Gastrocnemius medialis (tissue), 4 donors: ENCODE data around the gene ZFP36. TPM values are rescaled to one million over a fixed set of nuclear protein-coding genes. Genes with fewer than 3 reads are reported as not detected.

Source experiments
- ATAC-seq, 2 donors: fragments of 150-250 bp; one replicate each; pipeline ENCODE4 v1.9.1; 2016
- DNase-seq, 2 donors: peaks; one replicate each; pipeline ENCODE4 v3.0.0-alpha.2; 2019
- H3K27ac ChIP-seq, 4 donors: fragments of 200-600 bp; sonication (generic); 1 replicate in 1 of 4; 2 replicates in 3 of 4; pipeline ENCODE4 v1.5.1; 2016 to 2018; ENCODE audit warnings: mild to moderate bottlenecking in 2 of 4, moderate library complexity in 1 of 4
- H3K27me3 ChIP-seq, 3 donors: fragments of 200-600 bp; sonication (generic) in 2 of 3; 1 replicate in 1 of 3; 2 replicates in 2 of 3; pipeline versions ENCODE4 v1.5.1 to v1.6.0; 2016 to 2019; ENCODE audit warnings: mild to moderate bottlenecking in 1 of 3, moderate library complexity in 1 of 3
- H3K36me3 ChIP-seq, 2 donors: fragments of 200-600 bp; sonication (generic) in 1 of 2; one replicate each; pipeline ENCODE4 v1.5.1; 2017 to 2018
- H3K4me1 ChIP-seq, 2 donors: fragments of 200-600 bp; sonication (generic) in 1 of 2; one replicate each; pipeline ENCODE4 v1.5.1; 2016 to 2017; ENCODE audit warnings: mild to moderate bottlenecking in 2 of 2
- H3K4me3 ChIP-seq, 4 donors: fragments of 200-600 bp; sonication (generic) in 3 of 4; 1 replicate in 1 of 4; 2 replicates in 3 of 4; pipeline ENCODE4 v1.5.1; 2016 to 2019; ENCODE audit warnings: mild to moderate bottlenecking in 2 of 4
- H3K9me3 ChIP-seq, 3 donors: fragments of 200-600 bp; sonication (generic) in 2 of 3; 1 replicate in 1 of 3; 2 replicates in 2 of 3; pipeline ENCODE4 v1.5.1; 2016 to 2019
- CTCF ChIP-seq, 5 experiments: fragments of 450-650 bp in 3 of 5; fragments of 200-600 bp in 2 of 5; sonication (generic) in 2 of 5; IDR thresholded peaks in 4 of 5; conservative IDR thresholded peaks in 1 of 5; 1 replicate in 4 of 5; 2 replicates in 1 of 5; pipeline ENCODE4 v1.5.1; 2016 to 2019; ENCODE audit warnings: antibody characterized with exemption in 5 of 5, mild to moderate bottlenecking in 3 of 5, moderate library complexity in 3 of 5
- POLR2A ChIP-seq, 2 donors: fragments of 450-650 bp; IDR thresholded peaks; one replicate each; pipeline ENCODE4 v1.6.1; 2017; ENCODE audit warnings: antibody characterized with exemption in 2 of 2, mild to moderate bottlenecking in 2 of 2, moderate library complexity in 2 of 2
- in situ Hi-C, 4 donors: fragments of 200-750 bp; cut with MboI; loops; one replicate each; pipeline versions ENCODE4 v1.15.0 to v1.8.0; 2017; ENCODE audit warnings: low sequenced_read_pairs in 4 of 4
- intact Hi-C: fragments of 100-400 bp; cut with DNase I; formaldehyde crosslinking; loops from one replicate; pipeline ENCODE4 v1.15.1; 2023; ENCODE audit warnings: low total_unique reads
- total RNA-seq, 4 donors: library from RNA; depleted of rRNA; stranded (reverse); fragments of >200 nt; gene quantifications; one replicate each; pipeline versions ENCODE4 v1.1.0 to v1.2.3, GENCODE V29; 2016

ZFP36 gene
- total RNA-seq, 4 donors from 2014 or later = 72.2 to 202 (median 132) TPM

GRCh38 chr19:39430675-39431593 lies 24.3 kb downstream of the ZFP36 start:
- no peak for DNase-seq
- TF ChIP-seq CTCF (IDR thresholded peaks at IDR 0.05 in 4 of 5, conservative IDR thresholded peaks at IDR 0.05 in 1 of 5) (no peak), POLR2A (IDR thresholded peaks at IDR 0.05) (peak; percentile 10 to 37)
- Histone ChIP-seq H3K9me3 (no peaks in the 10 kb centered on the region), H3K27me3 (no peaks in the 10 kb centered on the region), H3K36me3 (peaks cover 4 to 32% of the 10 kb centered on the region in 2 donors), H3K27ac (peak overlapping the region; percentile 65 to 76 (median 69)), H3K4me3 (peak overlapping the region in 1 of 4 donors; percentile 9), H3K4me1 (peaks cover 23 to 25% of the 10 kb centered on the region in 2 donors)
- peak; percentile 42 to 51 for ATAC-seq
- intact Hi-C loops = loop anchor here (5.0 kb wide), 1 partner anchor 39 kb away; the partner anchor contains the start of genes MED29 and PAF1
- in situ Hi-C loops = loop anchor here in 2 of 4 donors (25.0 kb wide), 2 partner anchors 106 to 406 kb away; partner anchors contain the start of genes DYRK1B (in 2 of the 2), FBL (in 2 of the 2), EID2 (in 1 of the 2) and EID2B (in 1 of the 2)

- intact Hi-C loops (loop anchor here (5.0 kb wide), 1 partner anchor 40 kb away; the partner anchor contains the start of genes MED29 and PAF1), in situ Hi-C loops (loop anchor here in 2 of 4 donors (25.0 kb wide), 2 partner anchors 105 to 405 kb away; partner anchors contain the start of genes DYRK1B (in 2 of the 2), FBL (in 2 of the 2), EID2 (in 1 of the 2) and EID2B (in 1 of the 2))
- no peak for ATAC-seq
- no peak overlapping the region for H3K4me3 ChIP-seq
- TF ChIP-seq CTCF (IDR thresholded peaks at IDR 0.05 in 4 of 5, conservative IDR thresholded peaks at IDR 0.05 in 1 of 5) (no peak), POLR2A (IDR thresholded peaks at IDR 0.05) (no peak)
- peaks cover 4 to 32% of the 10 kb centered on the region in 2 donors for H3K36me3 ChIP-seq
- H3K9me3 ChIP-seq = no peaks in the 10 kb centered on the region
- no peak overlapping the region for H3K27ac ChIP-seq
- peaks cover 29 to 32% of the 10 kb centered on the region in 2 donors for H3K4me1 ChIP-seq
- no peaks in the 10 kb centered on the region for H3K27me3 ChIP-seq
- DNase-seq = no peak
These were observed 26.0 kb downstream of the ZFP36 start for GRCh38 chr19:39432677-39433025.

GRCh38 chr19:39433480-39434079 lies 26.9 kb downstream of the ZFP36 start:
- peaks cover 27% of the 10 kb centered on the region in 2 donors for H3K4me1 ChIP-seq
- peaks cover 4 to 32% of the 10 kb centered on the region in 2 donors for H3K36me3 ChIP-seq
- H3K27ac ChIP-seq = peak overlapping the region in 3 of 4 donors; percentile 88 to 95 (median 91)
- no peak overlapping the region for H3K4me3 ChIP-seq
- no peaks in the 10 kb centered on the region for H3K9me3 ChIP-seq
- intact Hi-C loops (loop anchor here (2.0 to 5.0 kb wide), 2 partner anchors 21 to 41 kb away; partner anchors contain the start of genes MED29, PAF1 and PLEKHG2), in situ Hi-C loops (loop anchor here in 2 of 4 donors (25.0 kb wide), 2 partner anchors 104 to 404 kb away; partner anchors contain the start of genes DYRK1B (in 2 of the 2), FBL (in 2 of the 2), EID2 (in 1 of the 2) and EID2B (in 1 of the 2))
- ATAC-seq = no peak
- DNase-seq = no peak
- TF ChIP-seq POLR2A (IDR thresholded peaks at IDR 0.05) = no peak
- TF ChIP-seq CTCF (IDR thresholded peaks at IDR 0.05 in 4 of 5, conservative IDR thresholded peaks at IDR 0.05 in 1 of 5) = no peak
- H3K27me3 ChIP-seq = no peaks in the 10 kb centered on the region
